PFSK-1 (cell line): ENCODE measurements around the gene HIP1.

Experiments
- FOXP2 ChIP-seq: optimal IDR thresholded peaks from 2 replicates; pipeline ENCODE3; 2011; ENCODE audit warnings: borderline replicate concordance, control low read depth, inconsistent platforms; ENCODE audit not compliant: insufficient read depth; ENCODE audit errors: extremely low read length, extremely low read depth
- POLR2AphosphoS5 ChIP-seq: IDR thresholded peaks from 2 replicates; pipeline ENCODE4 v1.6.1; 2012; ENCODE audit warnings: low read depth, mild to moderate bottlenecking, control low read depth, low read length, moderate library complexity
- REST ChIP-seq, 2 experiments: IDR thresholded peaks; 2 replicates each; pipeline versions ENCODE4 v1.6.1 to v1.8.0; 2011 to 2012; ENCODE audit warnings: low read depth in 2 of 2, low read length in 2 of 2, control low read depth in 1 of 2, inconsistent platforms in 1 of 2, mild to moderate bottlenecking in 1 of 2, moderate library complexity in 1 of 2; ENCODE audit not compliant: insufficient read depth in 1 of 2
- SIN3A ChIP-seq: IDR thresholded peaks from 2 replicates; pipeline ENCODE4 v1.6.1; 2012; ENCODE audit warnings: mild to moderate bottlenecking, low read length, moderate library complexity, borderline replicate concordance; ENCODE audit not compliant: insufficient read depth
- TAF1 ChIP-seq: IDR thresholded peaks from 2 replicates; pipeline ENCODE4 v1.6.1; 2012; ENCODE audit warnings: low read length, control low read depth, borderline replicate concordance; ENCODE audit not compliant: insufficient read depth

Gene HIP1

GRCh38 chr7:75546237-75547015, 192.3 kb downstream of the HIP1 start:
- TF ChIP-seq TAF1 (no peak), POLR2AphosphoS5 (no peak), SIN3A (no peak), FOXP2 (no peak), REST (IDR thresholded peaks at IDR 0.05; ENCODE audit: insufficient read depth in 1 of 2, low read depth in 2 of 2, low read length in 2 of 2) (no peak)

- TF ChIP-seq REST (IDR thresholded peaks at IDR 0.05; ENCODE audit: insufficient read depth in 1 of 2, low read depth in 2 of 2, low read length in 2 of 2): no peak
- no peak for TF ChIP-seq TAF1
- no peak for TF ChIP-seq SIN3A
- no peak for TF ChIP-seq POLR2AphosphoS5
- no peak for TF ChIP-seq FOXP2
Observed at GRCh38 chr7:75537731-75538130, 201.0 kb downstream of the HIP1 start.

GRCh38 chr7:75536940-75537538, 201.7 kb downstream of the HIP1 start:
- no peak for TF ChIP-seq POLR2AphosphoS5
- no peak for TF ChIP-seq FOXP2
- no peak for TF ChIP-seq REST (IDR thresholded peaks at IDR 0.05; ENCODE audit: insufficient read depth in 1 of 2, low read depth in 2 of 2, low read length in 2 of 2)
- no peak for TF ChIP-seq SIN3A
- TF ChIP-seq TAF1: no peak

GRCh38 chr7:75536491-75536890, 202.2 kb downstream of the HIP1 start:
- no peak for TF ChIP-seq SIN3A
- no peak for TF ChIP-seq REST (IDR thresholded peaks at IDR 0.05; ENCODE audit: insufficient read depth in 1 of 2, low read depth in 2 of 2, low read length in 2 of 2)
- no peak for TF ChIP-seq FOXP2
- no peak for TF ChIP-seq TAF1
- TF ChIP-seq POLR2AphosphoS5: no peak
